Mesodermal cell (in vitro differentiated cells): ENCODE data around the gene TNFRSF17.

Experiments used
- H3K27ac ChIP-seq: 2 replicates; pipeline ENCODE4 v1.7.0; 2013; ENCODE audit warnings: mild to moderate bottlenecking, low read depth, low read length, moderate library complexity; ENCODE audit not compliant: severe bottlenecking
- H3K36me3 ChIP-seq: 2 replicates; pipeline ENCODE4 v1.7.1; 2013; ENCODE audit warnings: mild to moderate bottlenecking, low read length, moderate library complexity; ENCODE audit not compliant: control insufficient read depth, insufficient read depth
- H3K4me1 ChIP-seq: one replicate; pipeline ENCODE4 v1.7.1; 2013; ENCODE audit warnings: mild to moderate bottlenecking, low read length; ENCODE audit not compliant: insufficient read depth, control insufficient read depth, poor library complexity, severe bottlenecking
- H3K4me3 ChIP-seq: 2 replicates; pipeline ENCODE4 v1.7.0; 2013; ENCODE audit warnings: low read length, control low read depth, mild to moderate bottlenecking; ENCODE audit not compliant: insufficient read depth, poor library complexity, severe bottlenecking; ENCODE audit errors: extremely low read depth
- H3K9me3 ChIP-seq: 2 replicates; pipeline ENCODE4 v1.7.1; 2013; ENCODE audit warnings: mild to moderate bottlenecking, low read length, moderate library complexity; ENCODE audit not compliant: control insufficient read depth
- WGBS, 2 experiments: methylation state at CpG; one replicate each; pipeline ENCODE4 v1.1.5; 2013; ENCODE audit warnings: missing lambda C conversion rate in 2 of 2; ENCODE audit not compliant: insufficient coverage in 2 of 2; 5-methylcytosine and 5-hydroxymethylcytosine counted together

The TNFRSF17 gene

GRCh38 chr16:12009922-12010321 lies 44.9 kb downstream of the TNFRSF17 start:
- 79 to 86% methylated on average over 1 to 2 of the region's 2 CpGs for WGBS, 2 experiments
- no peaks in the 10 kb centered on the region for H3K9me3 ChIP-seq
- peaks cover 2% of the 10 kb centered on the region for H3K36me3 ChIP-seq
- H3K4me3 ChIP-seq = no peak overlapping the region
- no peak overlapping the region for H3K27ac ChIP-seq
- H3K4me1 ChIP-seq = no peaks in the 10 kb centered on the region

GRCh38 chr16:12010388-12011251 lies 45.6 kb downstream of the TNFRSF17 start:
- Histone ChIP-seq H3K27ac (no peak overlapping the region), H3K4me1 (no peaks in the 10 kb centered on the region), H3K36me3 (peaks cover 2% of the 10 kb centered on the region), H3K4me3 (no peak overlapping the region), H3K9me3 (no peaks in the 10 kb centered on the region)
- 91 to 95% methylated on average over 3 to 4 of the region's 13 CpGs for WGBS, 2 experiments

GRCh38 chr16:12011565-12011964 lies 46.6 kb downstream of the TNFRSF17 start:
- peaks cover 2% of the 10 kb centered on the region for H3K36me3 ChIP-seq
- WGBS, 2 experiments = no CpG with 5 or more reads among the region's 4 CpGs
- H3K4me3 ChIP-seq = no peak overlapping the region
- no peak overlapping the region for H3K27ac ChIP-seq
- H3K4me1 ChIP-seq = no peaks in the 10 kb centered on the region
- H3K9me3 ChIP-seq = no peaks in the 10 kb centered on the region

- no peaks in the 10 kb centered on the region for H3K36me3 ChIP-seq
- 88 to 93% methylated on average over 3 of the region's 4 CpGs for WGBS, 2 experiments
These were observed 51.4 kb downstream of the TNFRSF17 start for GRCh38 chr16:12016291-12016947.

GRCh38 chr16:12017558-12017957 lies 52.5 kb downstream of the TNFRSF17 start:
- WGBS, 2 experiments = 85 to 95% methylated on average over 2 of the region's 5 CpGs
- Histone ChIP-seq H3K36me3 (no peaks in the 10 kb centered on the region), H3K4me1 (no peaks in the 10 kb centered on the region), H3K4me3 (no peak overlapping the region), H3K9me3 (no peaks in the 10 kb centered on the region), H3K27ac (no peak overlapping the region)

More at GRCh38 chr16:12016291-12016947, 51.4 kb downstream of the TNFRSF17 start:
- H3K27ac ChIP-seq = no peak overlapping the region
- H3K4me3 ChIP-seq = no peak overlapping the region
- H3K9me3 ChIP-seq = no peaks in the 10 kb centered on the region
- no peaks in the 10 kb centered on the region for H3K4me1 ChIP-seq
